ENCODE data around the gene PHYKPL. TPM values are rescaled to one million over a fixed set of nuclear protein-coding genes. Genes with fewer than 3 reads are reported as not detected.

Gene PHYKPL
- total RNA-seq, 1 experiment from 2014 or later: 43.9 TPM

DNA sequence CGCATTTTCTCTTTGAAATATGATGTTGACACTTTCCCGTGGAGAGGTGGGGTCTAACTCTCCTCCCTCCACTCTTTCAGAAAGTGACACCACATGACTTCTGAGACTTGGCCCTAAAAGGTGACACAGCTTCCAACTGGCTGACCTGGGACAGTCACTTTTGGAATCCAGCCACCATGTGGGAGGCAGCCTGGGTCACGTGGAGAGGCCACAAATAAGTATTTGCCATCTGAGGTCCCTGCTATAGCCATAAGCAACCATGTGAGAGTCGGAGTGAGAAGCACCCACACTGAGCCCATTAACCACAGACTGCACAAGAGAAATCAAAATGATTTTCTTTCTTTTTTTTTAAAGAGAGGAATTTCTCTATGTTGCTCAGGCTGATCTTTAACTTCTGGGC is 4.1 kb upstream of the PHYKPL start:
- Histone ChIP-seq H3K36me3 (ENCODE audit: insufficient read depth, low read length, poor library complexity, severe bottlenecking) (no peaks in the 10 kb centered on the region), H3K4me3 (ENCODE audit: low read depth, low read length, poor library complexity, severe bottlenecking) (no peak overlapping the region), H3K9me3 (ENCODE audit: low read depth, low read length, poor library complexity, severe bottlenecking) (no peaks in the 10 kb centered on the region), H3K27ac (ENCODE audit: low read depth, low read length, poor library complexity, severe bottlenecking) (no peak overlapping the region), H3K27me3 (replicated peaks; ENCODE audit: insufficient read depth, low read depth, low read length, poor library complexity) (no peaks in the 10 kb centered on the region), H3K4me1 (ENCODE audit: insufficient read depth, low read length, poor library complexity, severe bottlenecking) (no peaks in the 10 kb centered on the region)
- CTCF ChIA-PET: no interaction called here
- no peak for DNase-seq (ENCODE audit: low spot score)
- POLR2A ChIA-PET (ENCODE audit: low non-redundant PET): no interaction called here
- no peak for TF ChIP-seq EZH2 (IDR thresholded peaks at IDR 0.05; ENCODE audit: borderline replicate concordance, low read depth, low read length, poor library complexity, severe bottlenecking)
- TF ChIP-seq, protein P1, sequence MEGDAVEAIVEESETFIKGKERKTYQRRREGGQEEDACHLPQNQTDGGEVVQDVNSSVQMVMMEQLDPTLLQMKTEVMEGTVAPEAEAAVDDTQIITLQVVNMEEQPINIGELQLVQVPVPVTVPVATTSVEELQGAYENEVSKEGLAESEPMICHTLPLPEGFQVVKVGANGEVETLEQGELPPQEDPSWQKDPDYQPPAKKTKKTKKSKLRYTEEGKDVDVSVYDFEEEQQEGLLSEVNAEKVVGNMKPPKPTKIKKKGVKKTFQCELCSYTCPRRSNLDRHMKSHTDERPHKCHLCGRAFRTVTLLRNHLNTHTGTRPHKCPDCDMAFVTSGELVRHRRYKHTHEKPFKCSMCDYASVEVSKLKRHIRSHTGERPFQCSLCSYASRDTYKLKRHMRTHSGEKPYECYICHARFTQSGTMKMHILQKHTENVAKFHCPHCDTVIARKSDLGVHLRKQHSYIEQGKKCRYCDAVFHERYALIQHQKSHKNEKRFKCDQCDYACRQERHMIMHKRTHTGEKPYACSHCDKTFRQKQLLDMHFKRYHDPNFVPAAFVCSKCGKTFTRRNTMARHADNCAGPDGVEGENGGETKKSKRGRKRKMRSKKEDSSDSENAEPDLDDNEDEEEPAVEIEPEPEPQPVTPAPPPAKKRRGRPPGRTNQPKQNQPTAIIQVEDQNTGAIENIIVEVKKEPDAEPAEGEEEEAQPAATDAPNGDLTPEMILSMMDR (conservative IDR thresholded peaks at IDR 0.05; ENCODE audit: low read depth, low read length): no peak
- BruUV-seq (replicated peaks): no TSS peak
- intact Hi-C loops (cut with micrococcal nuclease; ENCODE audit: unreplicated experiment): loop anchor here (5.0 kb wide), 1 partner anchor 1256 kb away; no protein-coding TSS in a partner anchor

- no peaks in the 10 kb centered on the region for H3K36me3 ChIP-seq (ENCODE audit: insufficient read depth, low read length, poor library complexity, severe bottlenecking)
- H3K27ac ChIP-seq (ENCODE audit: low read depth, low read length, poor library complexity, severe bottlenecking): no peak overlapping the region
- ChIA-PET CTCF (no interaction called here), POLR2A (ENCODE audit: low non-redundant PET) (no interaction called here)
- intact Hi-C loops (cut with micrococcal nuclease; ENCODE audit: unreplicated experiment): loop anchor here (5.0 kb wide), 1 partner anchor 1256 kb away; no protein-coding TSS in a partner anchor
- no TSS peak for BruUV-seq (replicated peaks)
- H3K27me3 ChIP-seq (replicated peaks; ENCODE audit: insufficient read depth, low read depth, low read length, poor library complexity): no peaks in the 10 kb centered on the region
- no peak overlapping the region for H3K4me3 ChIP-seq (ENCODE audit: low read depth, low read length, poor library complexity, severe bottlenecking)
- no peak for DNase-seq (ENCODE audit: low spot score)
- H3K4me1 ChIP-seq (ENCODE audit: insufficient read depth, low read length, poor library complexity, severe bottlenecking): peaks cover 5% of the 10 kb centered on the region
- TF ChIP-seq EZH2 (IDR thresholded peaks at IDR 0.05; ENCODE audit: borderline replicate concordance, low read depth, low read length, poor library complexity, severe bottlenecking): no peak
- TF ChIP-seq, protein P1 (conservative IDR thresholded peaks at IDR 0.05; ENCODE audit: low read depth, low read length): no peak
- H3K9me3 ChIP-seq (ENCODE audit: low read depth, low read length, poor library complexity, severe bottlenecking): no peaks in the 10 kb centered on the region
Observed at GRCh38 chr5:178236126-178236525, 3.5 kb upstream of the PHYKPL start.

- Histone ChIP-seq H3K36me3 (ENCODE audit: insufficient read depth, low read length, poor library complexity, severe bottlenecking) (no peaks in the 10 kb centered on the region), H3K4me1 (ENCODE audit: insufficient read depth, low read length, poor library complexity, severe bottlenecking) (peaks cover 7% of the 10 kb centered on the region), H3K9me3 (ENCODE audit: low read depth, low read length, poor library complexity, severe bottlenecking) (no peaks in the 10 kb centered on the region), H3K4me3 (ENCODE audit: low read depth, low read length, poor library complexity, severe bottlenecking) (no peak overlapping the region), H3K27ac (ENCODE audit: low read depth, low read length, poor library complexity, severe bottlenecking) (no peak overlapping the region), H3K27me3 (replicated peaks; ENCODE audit: insufficient read depth, low read depth, low read length, poor library complexity) (no peaks in the 10 kb centered on the region)
- CTCF ChIA-PET: interaction anchor here (0.5 to 1.6 kb wide), 3 partner anchors 51 to 498 kb away, joined by 5 to 9 read pairs (median 6); partner anchors contain the start of gene COL23A1
- POLR2A ChIA-PET (ENCODE audit: low non-redundant PET): no interaction called here
- TF ChIP-seq, protein P1 (conservative IDR thresholded peaks at IDR 0.05; ENCODE audit: low read depth, low read length): no peak
- no peak for TF ChIP-seq EZH2 (IDR thresholded peaks at IDR 0.05; ENCODE audit: borderline replicate concordance, low read depth, low read length, poor library complexity, severe bottlenecking)
- DNase-seq (ENCODE audit: low spot score): no peak
- no TSS peak for BruUV-seq (replicated peaks)
- intact Hi-C loops (cut with micrococcal nuclease; ENCODE audit: unreplicated experiment): loop anchor here (5.0 kb wide), 1 partner anchor 1257 kb away; no protein-coding TSS in a partner anchor
Observed at GRCh38 chr5:178235588-178235974, 3.0 kb upstream of the PHYKPL start.
